ENCODE results near the gene OLIG3. TPM values are rescaled to one million over a fixed set of nuclear protein-coding genes. Genes with fewer than 3 reads are reported as not detected.

OLIG3 gene
- total RNA-seq, 2 experiments from 2014 or later = not detected

DNA sequence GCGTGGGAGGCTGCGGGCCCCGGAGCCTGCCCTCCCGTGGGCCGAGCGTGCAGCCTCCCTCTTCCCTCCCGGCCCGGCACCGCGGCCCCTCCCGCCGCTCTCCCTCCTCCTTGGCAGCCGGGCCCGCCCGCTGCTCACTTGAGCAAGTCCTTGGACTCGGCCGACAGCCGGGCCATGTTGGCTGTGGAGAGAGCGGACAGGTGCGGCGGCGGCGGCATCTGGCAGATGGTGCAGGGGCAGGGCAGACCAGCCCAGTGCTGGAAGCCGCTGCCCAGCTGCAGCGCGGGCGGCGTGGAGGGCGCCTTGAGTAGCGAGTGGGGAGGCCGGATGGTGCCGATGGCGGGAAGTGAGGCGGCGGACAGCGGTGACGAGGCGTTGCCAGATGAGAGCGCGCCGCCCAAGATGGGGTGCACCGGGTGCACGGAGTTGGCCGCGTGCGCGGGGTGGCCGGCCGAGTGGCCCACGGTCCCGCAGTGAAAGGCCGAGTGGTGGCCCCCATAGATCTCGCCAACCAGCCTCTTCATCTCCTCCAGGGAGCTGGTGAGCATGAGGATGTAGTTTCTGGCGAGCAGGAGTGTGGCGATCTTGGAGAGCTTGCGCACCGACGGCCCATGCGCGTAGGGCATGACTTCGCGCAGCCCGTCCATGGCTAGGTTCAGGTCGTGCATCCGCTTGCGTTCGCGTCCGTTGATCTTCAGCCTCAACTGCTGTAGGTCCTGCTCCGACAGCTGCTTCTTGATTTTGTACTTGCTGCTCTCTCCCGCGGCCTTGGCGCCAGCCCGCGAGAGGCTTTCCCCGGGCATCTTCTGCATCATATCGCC lies 766 bp downstream of the OLIG3 start:
- Mint-ChIP-seq H3K36me3 (ENCODE audit: low read depth) (no peaks in the 10 kb centered on the region), H3K27me3 (ENCODE audit: low read depth) (peaks cover 92% of the 10 kb centered on the region), H3K9me3 (no peaks in the 10 kb centered on the region), H3K4me3 (peak overlapping the region; percentile 58), H3K4me1 (ENCODE audit: low read depth) (peaks cover 77% of the 10 kb centered on the region), H3K27ac (no peak overlapping the region)
- peak; percentile 30 for DNase-seq
- intact Hi-C loops (cut with micrococcal nuclease) = loop anchor here (5.0 to 10.0 kb wide), 5 partner anchors 79 to 614 kb away; partner anchors contain the start of gene PERP
- CTCF ChIA-PET = interaction anchor here (0.9 to 1.4 kb wide), 2 partner anchors 96 to 98 kb away, joined by 3 read pairs; no protein-coding TSS in a partner anchor

DNA sequence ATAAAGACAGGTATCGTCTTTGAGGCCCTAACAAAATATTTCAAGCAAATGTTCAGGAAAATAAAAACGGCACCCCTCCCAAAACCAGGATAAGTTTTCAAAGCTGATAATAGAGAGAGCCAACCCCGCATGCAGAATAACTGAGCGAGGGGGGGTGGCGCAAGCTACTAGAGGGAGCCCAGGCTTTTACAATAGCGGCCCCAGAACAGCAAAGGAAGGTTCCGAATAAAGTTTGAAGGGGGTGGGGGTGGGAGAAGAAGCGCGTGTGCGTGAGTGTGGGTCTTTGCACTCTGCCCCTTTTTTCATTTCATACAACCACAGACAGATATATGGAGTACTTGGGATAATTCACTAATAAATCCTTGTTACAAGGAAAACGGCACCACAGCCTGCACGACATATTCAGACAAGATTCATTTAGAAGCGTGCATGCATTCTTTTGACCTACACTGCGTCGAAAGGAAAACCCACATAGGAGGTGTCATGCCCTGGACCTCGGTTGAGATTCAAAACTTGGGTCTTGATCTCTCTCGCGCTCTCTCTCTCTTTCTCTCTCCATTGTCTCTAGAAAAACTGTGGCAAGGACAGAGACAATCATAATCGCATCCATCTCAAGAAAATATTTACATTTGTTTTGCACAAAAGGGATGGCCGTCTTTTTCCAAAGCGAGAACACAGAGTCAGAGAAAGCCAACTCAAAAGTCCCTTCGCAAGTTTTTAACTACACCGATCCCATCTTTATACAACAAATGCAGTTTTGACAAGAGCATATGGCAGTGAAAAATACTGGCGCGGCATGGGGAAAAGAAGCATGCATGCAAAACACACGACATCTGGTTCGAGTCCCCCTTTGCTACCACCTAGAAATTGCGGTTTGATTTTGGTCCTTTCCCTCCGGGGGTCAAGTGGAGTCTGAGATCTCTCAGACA lies 1.6 kb downstream of the OLIG3 start:
- intact Hi-C loops (cut with micrococcal nuclease) = loop anchor here (5.0 to 10.0 kb wide), 5 partner anchors 80 to 615 kb away; partner anchors contain the start of gene PERP
- DNase-seq = no peak
- H3K36me3 Mint-ChIP-seq (ENCODE audit: low read depth) = no peaks in the 10 kb centered on the region
- no peak overlapping the region for H3K27ac Mint-ChIP-seq
- H3K9me3 Mint-ChIP-seq = no peaks in the 10 kb centered on the region
- H3K4me3 Mint-ChIP-seq = peak overlapping the region; percentile 8
- CTCF ChIA-PET = interaction anchor here (0.6 kb wide), 1 partner anchor 613 kb away, joined by 3 read pairs; no protein-coding TSS in a partner anchor
- peaks cover 92% of the 10 kb centered on the region for H3K27me3 Mint-ChIP-seq (ENCODE audit: low read depth)
- peaks cover 72% of the 10 kb centered on the region for H3K4me1 Mint-ChIP-seq (ENCODE audit: low read depth)

DNA sequence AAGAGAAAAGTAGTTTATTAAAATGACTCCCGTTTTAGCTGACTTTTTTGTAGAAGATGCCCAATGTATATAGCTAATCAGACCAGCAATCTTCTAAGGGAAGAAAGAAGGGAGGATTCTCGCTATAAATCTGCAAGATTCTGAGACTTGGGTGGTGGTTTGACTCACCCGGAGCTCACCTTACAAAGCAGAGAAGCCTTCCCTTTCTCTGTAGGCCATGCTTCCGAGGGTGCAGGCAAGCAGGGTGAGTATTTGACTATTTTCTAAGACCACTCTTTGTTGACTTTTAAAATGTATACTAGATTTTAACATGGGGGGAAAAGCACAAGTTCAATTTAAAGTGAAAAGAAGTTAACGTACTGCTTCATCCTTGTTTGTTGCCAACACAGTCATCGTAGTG lies 2.7 kb downstream of the OLIG3 start:
- peaks cover 94% of the 10 kb centered on the region for H3K27me3 Mint-ChIP-seq (ENCODE audit: low read depth)
- DNase-seq = no peak
- H3K4me1 Mint-ChIP-seq (ENCODE audit: low read depth) = peaks cover 69% of the 10 kb centered on the region
- H3K4me3 Mint-ChIP-seq = no peak overlapping the region
- no peaks in the 10 kb centered on the region for H3K9me3 Mint-ChIP-seq
- H3K27ac Mint-ChIP-seq = no peak overlapping the region
- intact Hi-C loops (cut with micrococcal nuclease) = loop anchor here (2.0 to 10.0 kb wide), 6 partner anchors 81 to 616 kb away; partner anchors contain the start of gene PERP
- CTCF ChIA-PET = no interaction called here
- no peaks in the 10 kb centered on the region for H3K36me3 Mint-ChIP-seq (ENCODE audit: low read depth)

DNA sequence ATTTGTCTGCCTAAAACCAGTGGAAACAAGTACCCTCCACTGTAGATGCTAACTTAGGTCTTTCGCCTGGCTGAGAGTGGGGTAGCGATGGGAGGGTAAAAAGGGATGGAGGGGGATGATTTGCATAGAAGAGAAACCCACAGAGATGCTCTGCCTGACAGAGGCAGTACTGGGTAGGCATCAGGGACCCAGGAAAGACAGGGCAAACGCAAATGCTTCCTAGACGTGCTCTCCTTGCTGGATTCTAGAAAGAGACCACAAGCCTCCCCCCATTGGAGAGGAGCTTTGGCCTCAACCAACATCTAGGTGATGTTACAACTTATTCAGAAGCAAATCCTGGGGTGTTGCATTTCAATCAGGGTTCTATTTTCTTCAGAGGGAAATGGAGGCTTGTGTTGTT lies 3.2 kb downstream of the OLIG3 start:
- DNase-seq = no peak
- Mint-ChIP-seq H3K27me3 (ENCODE audit: low read depth) (peaks cover 93% of the 10 kb centered on the region), H3K4me3 (no peak overlapping the region), H3K36me3 (ENCODE audit: low read depth) (no peaks in the 10 kb centered on the region), H3K27ac (no peak overlapping the region), H3K9me3 (no peaks in the 10 kb centered on the region), H3K4me1 (ENCODE audit: low read depth) (peaks cover 64% of the 10 kb centered on the region)
- CTCF ChIA-PET = no interaction called here
- intact Hi-C loops (cut with micrococcal nuclease) = loop anchor here (2.0 to 10.0 kb wide), 6 partner anchors 81 to 616 kb away; partner anchors contain the start of gene PERP

DNA sequence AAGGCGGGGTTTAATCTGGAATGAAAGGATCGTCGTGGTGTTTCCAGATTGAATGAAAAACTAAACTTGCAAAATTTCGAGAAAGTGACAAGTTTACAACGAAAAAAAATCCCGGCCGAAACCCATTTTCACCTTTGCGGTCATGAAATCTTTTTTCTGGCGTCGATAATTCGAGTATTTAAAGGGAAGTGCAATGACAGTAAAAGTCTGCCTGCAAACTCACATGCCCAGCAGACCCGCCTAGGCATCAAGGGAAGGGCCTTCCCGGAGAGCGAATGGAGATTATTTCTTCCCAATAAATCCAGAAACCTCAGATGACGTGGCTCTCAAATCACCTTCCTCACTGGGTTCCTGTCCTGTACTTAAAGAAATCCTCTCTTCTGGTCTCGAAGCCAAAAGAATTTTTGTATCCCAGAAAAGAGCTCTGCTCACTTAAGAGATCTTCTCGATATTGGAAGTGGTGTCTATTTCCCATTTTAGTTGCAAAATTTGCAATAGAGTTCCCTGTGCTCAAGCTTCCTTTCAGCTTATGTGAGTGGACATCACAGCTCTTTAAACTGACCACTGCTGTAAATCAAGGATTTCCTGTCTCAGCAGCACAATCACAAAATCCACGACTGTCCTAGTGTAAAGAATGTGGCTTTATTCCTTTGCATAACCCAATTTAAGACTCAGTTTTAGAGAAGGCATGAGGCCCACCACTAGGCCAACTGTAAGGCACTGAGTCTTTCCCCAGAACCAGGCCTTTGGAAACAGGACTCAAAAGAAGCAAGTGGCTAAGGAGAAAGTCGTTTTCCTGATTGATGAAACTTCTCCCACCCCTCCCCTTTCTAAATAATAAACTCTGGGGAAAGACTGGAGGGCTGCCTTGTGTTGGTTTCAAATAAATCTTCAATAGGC lies 3.9 kb downstream of the OLIG3 start:
- CTCF ChIA-PET = no interaction called here
- Mint-ChIP-seq H3K4me3 (no peak overlapping the region), H3K4me1 (ENCODE audit: low read depth) (peaks cover 58% of the 10 kb centered on the region), H3K27me3 (ENCODE audit: low read depth) (peaks cover 92% of the 10 kb centered on the region), H3K27ac (no peak overlapping the region), H3K36me3 (ENCODE audit: low read depth) (no peaks in the 10 kb centered on the region), H3K9me3 (no peaks in the 10 kb centered on the region)
- intact Hi-C loops (cut with micrococcal nuclease) = loop anchor here (2.0 to 10.0 kb wide), 6 partner anchors 82 to 617 kb away; partner anchors contain the start of gene PERP
- no peak for DNase-seq

DNA sequence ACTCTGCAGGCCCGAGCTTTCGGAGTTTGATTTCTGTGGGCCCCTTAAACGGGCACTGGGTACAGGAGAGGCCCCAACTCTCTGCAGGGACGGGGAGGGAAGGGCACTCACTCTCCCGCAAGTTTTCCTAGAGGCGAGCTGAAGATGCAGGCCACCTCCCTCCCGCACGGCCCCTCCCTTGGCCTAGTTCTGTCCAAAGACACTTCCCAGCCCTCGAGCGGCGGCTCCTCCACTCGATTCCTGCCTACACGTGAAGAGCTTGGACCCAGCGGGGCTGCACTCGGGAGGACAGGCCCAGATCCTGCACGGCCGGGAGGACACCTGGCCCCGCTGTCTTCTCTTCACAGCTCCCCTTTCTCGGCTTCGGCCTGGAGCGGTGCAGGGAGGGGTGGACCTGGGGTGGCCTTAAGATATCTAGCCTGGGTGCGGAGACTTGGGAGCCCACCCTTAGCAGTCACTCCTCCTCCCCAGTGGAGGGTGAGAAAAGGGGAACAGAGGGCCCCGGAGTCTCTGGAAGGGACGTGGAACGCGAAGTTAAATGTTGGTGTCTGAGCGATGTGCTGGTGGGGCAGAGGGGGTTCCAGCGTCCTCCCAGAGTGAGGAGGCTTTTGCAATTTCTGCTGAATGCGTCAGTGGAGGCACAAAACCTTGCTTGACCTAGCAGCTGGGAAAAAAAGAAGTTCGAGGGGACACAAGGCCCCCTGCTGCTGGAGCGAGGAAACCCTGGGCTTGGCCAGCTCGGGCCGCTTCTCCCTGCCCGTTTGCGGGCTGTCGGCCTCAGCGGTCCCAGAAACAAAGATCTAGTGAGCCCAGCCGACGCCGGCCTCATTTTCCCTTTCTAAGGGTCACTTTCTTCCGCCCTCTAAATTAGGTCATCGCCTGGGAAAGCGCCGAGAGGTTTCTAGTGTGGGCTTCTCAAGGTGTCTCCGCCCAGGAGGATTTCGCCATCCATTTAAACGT lies 4.9 kb downstream of the OLIG3 start:
- peaks cover 86% of the 10 kb centered on the region for H3K27me3 Mint-ChIP-seq (ENCODE audit: low read depth)
- intact Hi-C loops (cut with micrococcal nuclease) = loop anchor here (2.0 to 10.0 kb wide), 6 partner anchors 83 to 618 kb away; partner anchors contain the start of gene PERP
- H3K27ac Mint-ChIP-seq = no peak overlapping the region
- CTCF ChIA-PET = no interaction called here
- peaks cover 49% of the 10 kb centered on the region for H3K4me1 Mint-ChIP-seq (ENCODE audit: low read depth)
- no peak for DNase-seq
- H3K4me3 Mint-ChIP-seq = peak overlapping the region; percentile 25
- no peaks in the 10 kb centered on the region for H3K9me3 Mint-ChIP-seq
- no peaks in the 10 kb centered on the region for H3K36me3 Mint-ChIP-seq (ENCODE audit: low read depth)

DNA sequence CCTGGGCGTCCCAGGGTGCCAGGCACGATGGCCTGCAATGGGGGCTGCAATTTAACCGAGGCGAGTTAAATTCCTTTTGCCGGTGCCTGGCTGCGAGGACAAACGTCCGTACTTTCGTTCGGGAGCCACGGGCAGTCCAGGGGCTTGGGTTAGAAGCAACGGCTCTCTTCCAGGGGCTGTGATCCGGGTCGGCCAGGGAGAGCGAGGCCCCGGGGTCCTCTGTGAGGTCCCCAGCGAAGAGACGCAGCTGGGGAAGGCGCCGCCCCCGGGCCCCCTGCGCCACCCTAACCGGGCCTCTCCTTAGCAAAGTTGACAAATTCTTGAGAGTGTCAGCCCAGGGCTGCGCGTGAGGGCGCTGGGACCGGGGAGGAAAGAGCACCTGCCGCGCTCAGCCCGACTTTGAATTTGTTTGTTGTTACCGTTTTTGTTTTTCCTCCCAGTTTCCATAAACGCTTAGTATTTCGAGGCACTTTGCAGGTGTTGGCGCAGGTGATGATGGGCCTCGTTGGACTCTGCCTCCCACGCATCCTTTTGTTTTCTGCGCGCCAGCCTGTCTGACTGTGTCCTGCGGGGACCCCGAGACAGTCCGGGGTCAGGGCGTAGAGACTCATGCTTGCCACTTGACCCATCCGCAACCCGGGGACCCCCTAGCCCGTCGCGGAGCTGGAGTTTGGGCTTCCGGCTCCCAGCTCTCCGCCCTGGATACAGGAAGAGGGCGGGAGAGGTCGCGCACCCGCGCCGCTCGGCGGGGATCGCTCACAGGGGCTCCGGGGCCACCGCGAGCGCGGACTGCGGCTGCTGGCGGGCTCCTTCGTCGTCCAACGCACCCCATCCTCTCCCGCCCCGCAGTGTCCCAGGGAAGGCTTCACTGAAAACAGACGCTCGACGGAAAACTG lies 5.8 kb downstream of the OLIG3 start:
- Mint-ChIP-seq H3K27me3 (ENCODE audit: low read depth) (peaks cover 82% of the 10 kb centered on the region), H3K9me3 (no peaks in the 10 kb centered on the region), H3K4me3 (peak overlapping the region; percentile 65), H3K4me1 (ENCODE audit: low read depth) (peaks cover 40% of the 10 kb centered on the region), H3K36me3 (ENCODE audit: low read depth) (no peaks in the 10 kb centered on the region), H3K27ac (no peak overlapping the region)
- CTCF ChIA-PET = no interaction called here
- intact Hi-C loops (cut with micrococcal nuclease) = no loop called here
- peak; percentile 42 for DNase-seq

DNA sequence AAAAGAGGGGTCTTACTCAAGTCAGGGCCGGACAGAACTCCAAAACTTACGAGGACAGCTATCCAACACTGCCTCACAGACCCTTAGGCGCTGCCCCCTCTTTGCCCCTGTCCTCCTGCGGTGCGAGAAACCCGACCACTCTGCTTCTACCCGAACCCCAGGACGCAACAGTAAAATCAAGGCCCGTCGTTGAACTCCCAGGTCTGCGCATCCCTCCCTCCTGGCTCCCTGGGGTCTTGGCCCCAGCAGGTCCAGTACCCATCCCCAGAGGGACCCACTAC lies 6.4 kb downstream of the OLIG3 start:
- intact Hi-C loops (cut with micrococcal nuclease) = no loop called here
- H3K4me1 Mint-ChIP-seq (ENCODE audit: low read depth) = peaks cover 36% of the 10 kb centered on the region
- peaks cover 78% of the 10 kb centered on the region for H3K27me3 Mint-ChIP-seq (ENCODE audit: low read depth)
- H3K9me3 Mint-ChIP-seq = no peaks in the 10 kb centered on the region
- no peak overlapping the region for H3K27ac Mint-ChIP-seq
- H3K4me3 Mint-ChIP-seq = no peak overlapping the region
- CTCF ChIA-PET = no interaction called here
- no peak for DNase-seq
- no peaks in the 10 kb centered on the region for H3K36me3 Mint-ChIP-seq (ENCODE audit: low read depth)

DNA sequence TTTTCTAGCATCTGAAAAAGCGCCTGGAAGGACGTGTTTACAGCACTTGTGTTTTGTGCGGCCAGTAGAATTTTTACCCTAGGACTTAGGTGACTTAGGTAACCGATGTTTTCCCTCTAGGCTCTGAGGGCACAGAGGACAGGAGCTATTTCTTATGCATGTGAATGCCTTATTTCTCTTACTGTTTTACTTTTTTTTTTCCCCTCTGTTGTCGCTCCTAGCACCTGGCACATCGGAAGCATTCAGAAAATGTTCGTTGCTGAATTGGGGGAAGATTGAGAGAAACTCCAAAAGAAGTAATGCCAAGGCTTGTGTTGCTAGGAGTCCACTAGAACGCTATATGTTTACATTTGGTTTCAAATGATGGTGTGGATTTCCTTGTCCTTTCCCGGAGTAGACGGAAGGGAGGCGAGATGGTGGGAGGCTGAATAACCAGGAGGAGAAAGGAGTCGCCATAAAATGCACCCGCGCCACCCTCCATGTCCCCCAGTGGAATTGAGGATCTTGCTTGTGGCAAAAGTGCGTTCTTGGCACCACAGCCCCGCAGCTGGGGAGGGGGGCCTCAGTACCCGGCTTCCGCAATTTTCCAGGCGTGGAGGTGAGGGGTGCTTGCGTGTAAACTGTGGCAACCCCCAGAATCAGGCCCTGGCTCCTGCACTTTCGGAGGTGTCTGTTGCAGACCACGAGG lies 6.9 kb downstream of the OLIG3 start:
- Mint-ChIP-seq H3K36me3 (ENCODE audit: low read depth) (no peaks in the 10 kb centered on the region), H3K9me3 (no peaks in the 10 kb centered on the region), H3K4me3 (no peak overlapping the region), H3K27ac (no peak overlapping the region), H3K4me1 (ENCODE audit: low read depth) (peaks cover 31% of the 10 kb centered on the region), H3K27me3 (ENCODE audit: low read depth) (peaks cover 75% of the 10 kb centered on the region)
- no peak for DNase-seq
- CTCF ChIA-PET = interaction anchor here (1.2 to 2.4 kb wide), 2 partner anchors 61 to 102 kb away, joined by 3 to 10 read pairs; no protein-coding TSS in a partner anchor
- intact Hi-C loops (cut with micrococcal nuclease) = no loop called here

DNA sequence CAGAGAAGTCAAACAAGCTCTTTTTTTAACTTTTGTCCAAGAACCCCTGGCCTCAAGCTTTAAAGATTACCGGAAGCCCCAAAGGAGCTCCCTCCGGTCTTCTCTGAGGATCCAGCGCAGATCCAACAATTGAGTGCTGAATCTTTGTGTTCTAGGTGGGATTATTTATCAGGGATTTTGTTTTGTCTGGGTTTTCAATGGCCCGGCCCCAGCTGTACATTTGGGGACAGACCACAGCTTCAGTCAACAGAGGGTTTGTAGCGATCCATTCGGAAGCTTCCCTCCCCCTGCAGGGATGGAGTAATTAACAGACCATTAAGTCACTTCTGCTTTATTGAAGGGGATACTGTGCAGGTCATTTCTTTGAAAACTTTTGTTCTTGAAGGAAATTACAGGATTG lies 7.8 kb downstream of the OLIG3 start:
- Mint-ChIP-seq H3K9me3 (no peaks in the 10 kb centered on the region), H3K27ac (no peak overlapping the region), H3K4me3 (no peak overlapping the region), H3K4me1 (ENCODE audit: low read depth) (peaks cover 24% of the 10 kb centered on the region), H3K27me3 (ENCODE audit: low read depth) (peaks cover 69% of the 10 kb centered on the region), H3K36me3 (ENCODE audit: low read depth) (no peaks in the 10 kb centered on the region)
- intact Hi-C loops (cut with micrococcal nuclease) = no loop called here
- no peak for DNase-seq
- CTCF ChIA-PET = interaction anchor here (1.2 to 2.4 kb wide), 2 partner anchors 60 to 103 kb away, joined by 3 to 10 read pairs; no protein-coding TSS in a partner anchor
